GM19025 (cell line): Measurements from ENCODE around the gene OR4N2.
"Not testable (repeated sequence)": the region's sequence is repeated elsewhere in the genome, so short reads cannot be mapped to it uniquely, and the experiment has no call there.

Source experiments
- ATAC-seq: cut with Tn5 transposase; IDR thresholded peaks from one replicate; pipeline ENCODE4 v1.9.1; 2021; ENCODE audit warnings: mild to moderate bottlenecking, low read depth, moderate library complexity; ENCODE audit not compliant: unreplicated experiment

The OR4N2 gene

GRCh38 chr14:19828314-19828713, 24.7 kb downstream of the OR4N2 start:
- ATAC-seq, result no peak

- not testable (repeated sequence) for ATAC-seq
These were observed 30.8 kb downstream of the OR4N2 start for GRCh38 chr14:19834203-19834848.

DNA sequence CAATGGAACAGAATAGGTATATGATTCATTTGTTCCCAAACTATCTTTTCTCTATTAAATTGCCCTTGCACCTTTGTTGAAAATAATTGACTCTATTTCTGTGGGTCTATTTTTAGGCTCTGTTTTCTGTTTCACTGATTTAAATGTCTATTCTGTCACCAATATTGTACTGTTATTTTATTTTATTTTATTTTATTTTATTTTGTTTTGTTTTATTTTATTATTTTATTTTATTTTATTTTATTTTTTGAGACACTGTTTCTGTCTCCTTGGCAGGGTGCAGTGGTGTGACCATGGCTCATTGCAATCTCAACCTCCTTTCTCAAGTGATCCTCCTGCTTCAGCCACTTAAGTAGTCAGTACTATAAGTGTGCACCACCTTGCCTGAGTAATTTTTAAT, 34.9 kb downstream of the OR4N2 start:
- ATAC-seq, result no peak

DNA sequence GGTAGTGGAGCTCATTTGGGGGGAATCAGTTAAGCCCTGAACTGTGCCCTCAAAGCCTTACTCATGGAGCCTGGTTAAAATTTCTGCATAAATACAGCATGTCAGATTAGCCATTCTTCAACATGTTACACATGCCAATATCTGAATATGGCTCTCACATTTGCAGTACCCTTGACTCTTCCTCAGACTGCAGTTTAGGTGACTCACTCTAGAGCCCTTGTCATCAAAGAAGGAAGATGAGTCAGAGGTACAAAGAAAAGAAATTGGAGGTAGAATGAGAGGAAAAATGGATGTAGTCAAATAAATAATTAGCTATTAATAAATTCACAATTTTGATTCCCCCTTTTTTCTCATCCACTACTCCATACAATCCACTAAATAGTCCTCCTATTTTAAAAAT, 47.8 kb downstream of the OR4N2 start:
- no peak for ATAC-seq

DNA sequence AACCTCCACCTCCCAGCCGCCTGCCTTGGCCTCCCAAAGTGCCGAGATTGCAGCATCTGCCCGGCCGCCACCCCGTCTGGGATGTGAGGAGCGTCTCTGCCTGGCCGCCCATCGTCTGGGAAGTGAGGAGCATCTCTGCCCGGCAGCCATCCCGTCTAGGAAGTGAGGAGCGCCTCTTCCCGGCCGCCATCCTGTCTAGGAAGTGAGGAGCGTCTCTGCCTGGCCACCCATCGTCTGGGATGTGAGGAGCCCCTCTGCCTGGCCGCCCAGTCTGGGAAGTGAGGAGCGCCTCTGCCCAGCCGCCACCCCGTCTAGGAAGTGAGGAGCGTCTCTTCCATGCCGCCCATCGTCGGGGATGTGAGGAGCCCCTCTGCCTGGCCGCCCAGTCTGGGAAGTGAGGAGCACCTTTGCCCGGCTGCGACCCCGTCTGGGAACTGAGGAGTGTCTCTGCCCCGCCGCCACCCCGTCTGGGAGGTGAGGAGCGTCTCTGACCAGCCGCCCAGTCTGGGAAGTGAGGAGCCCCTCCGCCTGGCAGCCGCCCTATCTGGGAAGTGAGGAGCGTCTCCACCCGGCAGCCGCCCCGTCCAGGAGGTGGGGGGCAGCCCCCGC, 62.6 kb downstream of the OR4N2 start:
- ATAC-seq, result not testable (repeated sequence)

DNA sequence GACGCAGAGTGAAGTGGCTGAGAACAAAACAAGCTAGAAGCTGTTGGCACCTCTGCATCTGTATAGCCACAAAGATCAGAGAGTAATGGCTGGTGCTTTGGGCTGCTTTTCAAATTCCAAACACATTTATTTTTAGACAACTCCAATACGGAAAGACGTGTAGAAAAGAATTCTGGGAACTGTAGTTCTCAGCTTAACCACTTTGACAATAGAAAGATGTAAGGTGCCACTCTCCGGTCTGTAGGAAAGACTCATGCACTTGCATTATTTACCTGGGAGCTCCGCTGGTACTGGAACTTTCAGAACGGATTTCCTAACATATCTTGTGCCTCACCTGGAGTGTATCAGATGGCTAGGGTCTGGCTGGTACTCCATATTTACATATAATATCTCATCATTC, 69.6 kb downstream of the OR4N2 start:
- no peak for ATAC-seq

GRCh38 chr14:19874842-19875241, 71.3 kb downstream of the OR4N2 start, which contains the start of gene OR4K2:
Gene OR4K2 (plus strand): TSS chr14:19875142. CDS start chr14:19876268, 1,126 bp downstream.
- ATAC-seq, result no peak

DNA sequence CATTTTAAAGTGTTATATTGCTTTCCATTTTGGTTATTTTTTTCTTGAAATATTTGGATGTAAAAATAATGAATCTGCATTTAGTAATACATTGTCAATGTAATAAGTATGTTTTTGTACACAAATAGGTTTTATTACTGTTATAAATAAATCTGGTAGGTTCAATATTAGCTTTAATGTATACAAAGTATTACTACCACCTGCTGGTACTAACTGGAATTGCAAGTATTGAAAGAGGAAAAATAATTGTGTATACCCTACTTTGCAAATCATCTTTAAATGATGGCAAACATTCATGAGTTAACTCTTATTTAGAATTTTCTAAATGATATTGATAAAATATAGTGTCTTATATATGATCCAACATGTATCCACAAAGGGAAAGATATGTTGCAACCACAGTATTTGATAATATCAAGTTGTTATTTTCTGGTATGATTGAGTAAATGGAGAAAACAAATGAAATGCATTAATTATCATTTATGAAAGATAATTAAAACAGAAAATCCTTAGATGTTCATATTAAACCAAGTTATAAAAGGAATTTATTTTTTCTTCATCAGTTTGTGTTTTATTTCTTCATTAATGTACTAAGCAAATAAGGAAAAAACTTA, 74.6 kb downstream of the OR4N2 start:
- no peak for ATAC-seq
